Central memory CD8-positive, alpha-beta T cell (primary cell): ENCODE results near the gene RNF112.
"Not testable (repeated sequence)": the region's sequence is repeated elsewhere in the genome, so short reads cannot be mapped to it uniquely, and the experiment has no call there.

Experiments used
- ATAC-seq: fragments of 150-1000 bp; cut with Tn5 transposase; replicated peaks from 2 replicates; pipeline ENCODE4 v1.10.0; 2022; ENCODE audit warnings: mild to moderate bottlenecking, moderate FRiP score, moderate number of reproducible peaks; ENCODE audit not compliant: poor library complexity, severe bottlenecking; ENCODE audit errors: extremely low read depth
- DNase-seq, 2 donors: peaks; one replicate each; pipeline ENCODE4 v3.0.0; 2021; ENCODE audit warnings: low spot score in 2 of 2
- H3K27ac Mint-ChIP-seq: one replicate; pipeline ENCODE4 v1.8.0; 2022; ENCODE audit warnings: low read depth, mild to moderate bottlenecking, moderate library complexity, mixed read lengths
- H3K27me3 Mint-ChIP-seq: one replicate; pipeline ENCODE4 v1.8.0; 2022; ENCODE audit warnings: mixed read lengths
- H3K36me3 Mint-ChIP-seq: one replicate; pipeline ENCODE4 v1.8.0; 2022; ENCODE audit warnings: mild to moderate bottlenecking, moderate library complexity, mixed read lengths; ENCODE audit not compliant: insufficient read depth
- H3K4me1 Mint-ChIP-seq: one replicate; pipeline ENCODE4 v1.8.0; 2022; ENCODE audit warnings: mixed read lengths
- H3K4me3 Mint-ChIP-seq: one replicate; pipeline ENCODE4 v1.8.0; 2022; ENCODE audit warnings: mild to moderate bottlenecking, moderate library complexity, mixed read lengths
- H3K9me3 Mint-ChIP-seq: one replicate; pipeline ENCODE4 v1.8.0; 2022; ENCODE audit warnings: mixed read lengths

The RNF112 gene

GRCh38 chr17:19456016-19456927 is 45.2 kb downstream of the RNF112 start:
- H3K27ac Mint-ChIP-seq: no peak overlapping the region
- H3K4me3 Mint-ChIP-seq: no peak overlapping the region
- H3K4me1 Mint-ChIP-seq: peaks cover 20% of the 10 kb centered on the region
- H3K27me3 Mint-ChIP-seq: no peaks in the 10 kb centered on the region
- no peak for ATAC-seq
- no peaks in the 10 kb centered on the region for H3K9me3 Mint-ChIP-seq
- no peaks in the 10 kb centered on the region for H3K36me3 Mint-ChIP-seq
- DNase-seq: no peak

GRCh38 chr17:19457046-19457445 is 46.0 kb downstream of the RNF112 start:
- Mint-ChIP-seq H3K27me3 (no peaks in the 10 kb centered on the region), H3K4me3 (no peak overlapping the region), H3K27ac (no peak overlapping the region), H3K4me1 (peaks cover 20% of the 10 kb centered on the region), H3K9me3 (no peaks in the 10 kb centered on the region), H3K36me3 (no peaks in the 10 kb centered on the region)
- ATAC-seq (no peak), DNase-seq (no peak)

- ATAC-seq (no peak), DNase-seq (no peak)
- Mint-ChIP-seq H3K27ac (no peak overlapping the region), H3K4me1 (peaks cover 26% of the 10 kb centered on the region), H3K9me3 (no peaks in the 10 kb centered on the region), H3K4me3 (no peak overlapping the region), H3K36me3 (no peaks in the 10 kb centered on the region), H3K27me3 (no peaks in the 10 kb centered on the region)
These were observed 46.8 kb downstream of the RNF112 start for GRCh38 chr17:19457830-19458271.

- H3K27me3 Mint-ChIP-seq, ATAC-seq, H3K9me3 Mint-ChIP-seq, H3K27ac Mint-ChIP-seq, H3K36me3 Mint-ChIP-seq, DNase-seq, H3K4me3 Mint-ChIP-seq: not testable (repeated sequence)
- peaks cover 32% of the 10 kb centered on the region for H3K4me1 Mint-ChIP-seq
These were observed 47.4 kb downstream of the RNF112 start for GRCh38 chr17:19458481-19458880.

GRCh38 chr17:19459018-19459655 is 48.1 kb downstream of the RNF112 start:
- peaks cover 39% of the 10 kb centered on the region for H3K4me1 Mint-ChIP-seq
- not testable (repeated sequence) for H3K27me3 Mint-ChIP-seq, H3K27ac Mint-ChIP-seq, H3K36me3 Mint-ChIP-seq, H3K4me3 Mint-ChIP-seq, ATAC-seq, H3K9me3 Mint-ChIP-seq, DNase-seq

- Mint-ChIP-seq H3K4me3 (no peak overlapping the region), H3K36me3 (no peaks in the 10 kb centered on the region), H3K4me1 (peaks cover 42% of the 10 kb centered on the region), H3K27me3 (no peaks in the 10 kb centered on the region), H3K9me3 (no peaks in the 10 kb centered on the region), H3K27ac (peak overlapping the region; percentile 49)
- ATAC-seq (no peak), DNase-seq (no peak)
These were observed 49.7 kb downstream of the RNF112 start for GRCh38 chr17:19460700-19461099.

- Mint-ChIP-seq H3K36me3 (no peaks in the 10 kb centered on the region), H3K4me3 (no peak overlapping the region), H3K9me3 (no peaks in the 10 kb centered on the region), H3K27me3 (no peaks in the 10 kb centered on the region), H3K27ac (peak overlapping the region; percentile 49), H3K4me1 (peaks cover 42% of the 10 kb centered on the region)
- ATAC-seq: no peak
- no peak for DNase-seq
These were observed 50.1 kb downstream of the RNF112 start for GRCh38 chr17:19461116-19461515.

GRCh38 chr17:19461681-19462080 is 50.6 kb downstream of the RNF112 start:
- Mint-ChIP-seq H3K36me3 (no peaks in the 10 kb centered on the region), H3K27ac (peak overlapping the region; percentile 49), H3K4me3 (no peak overlapping the region), H3K4me1 (peaks cover 41% of the 10 kb centered on the region), H3K9me3 (no peaks in the 10 kb centered on the region), H3K27me3 (no peaks in the 10 kb centered on the region)
- no peak for ATAC-seq
- no peak for DNase-seq

- not testable (repeated sequence) for ATAC-seq
These were observed 51.5 kb downstream of the RNF112 start for GRCh38 chr17:19462456-19463035.

GRCh38 chr17:19464031-19465026 is 53.3 kb downstream of the RNF112 start:
- ATAC-seq (no peak), DNase-seq (no peak)
- H3K4me1 Mint-ChIP-seq: peaks cover 31% of the 10 kb centered on the region
- no peaks in the 10 kb centered on the region for H3K36me3 Mint-ChIP-seq
- H3K4me3 Mint-ChIP-seq: peak overlapping the region; percentile 19
- H3K27me3 Mint-ChIP-seq: no peaks in the 10 kb centered on the region
- H3K9me3 Mint-ChIP-seq: no peaks in the 10 kb centered on the region
- peak overlapping the region; percentile 4 for H3K27ac Mint-ChIP-seq

More at GRCh38 chr17:19462456-19463035, 51.5 kb downstream of the RNF112 start:
- Mint-ChIP-seq H3K4me3 (peak overlapping the region; percentile 19), H3K4me1 (peaks cover 34% of the 10 kb centered on the region)
- not testable (repeated sequence) for H3K27ac Mint-ChIP-seq, DNase-seq, H3K27me3 Mint-ChIP-seq, H3K9me3 Mint-ChIP-seq, H3K36me3 Mint-ChIP-seq
